ENCODE results near the gene ATF5. TPM values are rescaled to one million over a fixed set of nuclear protein-coding genes. Genes with fewer than 3 reads are reported as not detected.

The ATF5 gene
- polyA plus RNA-seq, 3 donors, result 5.8 to 22.1 (median 6.0) TPM

- Histone ChIP-seq H3K79me2 (ENCODE audit: insufficient read depth, low read length) (no peaks in the 10 kb centered on the region), H3K9ac (ENCODE audit: insufficient read depth, low read length, poor library complexity, severe bottlenecking) (no peak overlapping the region), H3K27ac (ENCODE audit: low read depth in 1 of 2, low read length in 2 of 2) (no peak overlapping the region), H2AFZ (ENCODE audit: insufficient read depth, low read depth, low read length, poor library complexity, severe bottlenecking) (no peak overlapping the region), H3K27me3 (ENCODE audit: control insufficient read depth in 2 of 2, insufficient read depth in 2 of 2, low read length in 2 of 2) (peaks cover 0 to 9% of the 10 kb centered on the region in 2 donors), H3K4me1 (ENCODE audit: control insufficient read depth in 1 of 2, insufficient read depth in 2 of 2, low read length in 2 of 2) (peaks cover 11 to 13% of the 10 kb centered on the region in 2 donors), H3K9me3 (replicated peaks in 1 of 2; ENCODE audit: control insufficient read depth in 1 of 2, insufficient read depth in 1 of 2, low read length in 2 of 2) (no peaks in the 10 kb centered on the region), H3K4me2 (replicated peaks; ENCODE audit: extremely low read depth, low read length, poor library complexity, severe bottlenecking) (no peak overlapping the region), H3K4me3 (replicated peaks in 1 of 3; ENCODE audit: low read depth in 2 of 3, low read length in 3 of 3) (no peak overlapping the region), H4K20me1 (ENCODE audit: insufficient read depth, low read length) (peaks cover 19% of the 10 kb centered on the region), H3K36me3 (replicated peaks in 1 of 2; ENCODE audit: control insufficient read depth in 1 of 2, insufficient read depth in 2 of 2, low read length in 2 of 2) (peaks cover 8 to 10% of the 10 kb centered on the region in 2 donors)
- peaks cover 0 to 7% (median 0%) of the 10 kb centered on the region in 7 donors for H3K9me3 Mint-ChIP-seq
- peaks cover 20% of the 10 kb centered on the region for H3K4me1 Mint-ChIP-seq
- peak overlapping the region; percentile 16 to 44 for H3K4me3 Mint-ChIP-seq
- no peak for TF ChIP-seq CTCF (IDR thresholded peaks at IDR 0.05)
- peak overlapping the region in 3 of 7 donors; percentile 20 to 50 (median 35) for H3K27ac Mint-ChIP-seq
- intact Hi-C loops (cut with micrococcal nuclease), result loop anchor here in 1 of 2 donors (5.0 kb wide), 1 partner anchor 38 kb away; the partner anchor contains the start of genes ATF5 and NUP62
- H3K27me3 Mint-ChIP-seq (ENCODE audit: low read depth in 3 of 3), result peaks cover 21 to 43% (median 30%) of the 10 kb centered on the region in 3 donors
- no peak for DNase-seq
- H3K36me3 Mint-ChIP-seq, result peaks cover 33 to 44% of the 10 kb centered on the region in 2 donors
- WGBS (ENCODE audit: insufficient coverage), result 88% methylated on average over 12 of the region's 23 CpGs
Observed at GRCh38 chr19:49889038-49889686, 39.8 kb upstream of the ATF5 start.

DNA sequence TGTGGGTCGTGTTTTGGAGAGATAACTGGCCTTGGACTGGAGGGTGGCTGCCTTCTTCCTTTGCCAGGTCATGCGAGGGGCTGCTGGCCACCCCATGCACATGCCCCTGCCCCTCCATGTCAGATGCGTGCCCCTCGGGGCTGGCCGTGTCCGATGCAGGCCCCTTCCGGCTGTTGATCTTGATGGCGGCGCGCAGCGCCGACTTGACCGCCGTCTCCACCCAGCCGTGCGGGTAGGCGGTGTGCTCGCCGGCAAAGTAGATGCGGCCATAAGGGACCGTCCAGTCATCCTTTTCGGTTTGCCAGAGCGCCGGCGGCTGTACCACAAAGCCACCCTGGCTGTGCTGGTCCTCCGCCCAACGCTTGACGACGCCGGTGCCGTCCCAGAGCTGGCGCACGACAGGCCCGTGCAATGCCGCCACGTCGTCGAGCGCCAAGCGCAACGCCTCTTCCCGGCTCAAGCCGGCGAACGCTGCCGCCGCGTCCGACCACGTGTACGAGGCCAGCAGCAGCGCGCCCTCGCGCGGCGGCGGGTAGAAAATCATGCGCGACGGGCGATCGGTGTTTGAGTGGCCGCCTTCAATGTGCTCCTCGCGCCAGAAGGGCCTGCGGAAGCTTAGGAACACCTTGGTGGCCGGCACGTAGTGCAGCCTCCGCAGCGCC, 39.2 kb upstream of the ATF5 start:
- DNase-seq, result peak; percentile 79 to 85 (median 84)
- peaks cover 27 to 38% of the 10 kb centered on the region in 2 donors for H3K36me3 Mint-ChIP-seq
- H3K27ac Mint-ChIP-seq, result peak overlapping the region in 5 of 7 donors; percentile 24 to 78 (median 46)
- Histone ChIP-seq H2AFZ (ENCODE audit: insufficient read depth, low read depth, low read length, poor library complexity, severe bottlenecking) (peak overlapping the region; percentile 63), H3K9ac (ENCODE audit: insufficient read depth, low read length, poor library complexity, severe bottlenecking) (no peak overlapping the region), H3K4me1 (ENCODE audit: control insufficient read depth in 1 of 2, insufficient read depth in 2 of 2, low read length in 2 of 2) (peaks cover 13 to 15% of the 10 kb centered on the region in 2 donors), H3K36me3 (replicated peaks in 1 of 2; ENCODE audit: control insufficient read depth in 1 of 2, insufficient read depth in 2 of 2, low read length in 2 of 2) (peaks cover 2 to 3% of the 10 kb centered on the region in 2 donors), H3K4me3 (replicated peaks in 1 of 3; ENCODE audit: low read depth in 2 of 3, low read length in 3 of 3) (peak overlapping the region; percentile 5 to 65 (median 16)), H3K4me2 (replicated peaks; ENCODE audit: extremely low read depth, low read length, poor library complexity, severe bottlenecking) (peak overlapping the region; percentile 81), H3K79me2 (ENCODE audit: insufficient read depth, low read length) (no peaks in the 10 kb centered on the region), H3K9me3 (replicated peaks in 1 of 2; ENCODE audit: control insufficient read depth in 1 of 2, insufficient read depth in 1 of 2, low read length in 2 of 2) (no peaks in the 10 kb centered on the region), H4K20me1 (ENCODE audit: insufficient read depth, low read length) (peaks cover 15% of the 10 kb centered on the region), H3K27me3 (ENCODE audit: control insufficient read depth in 2 of 2, insufficient read depth in 2 of 2, low read length in 2 of 2) (peaks cover 0 to 9% of the 10 kb centered on the region in 2 donors), H3K27ac (ENCODE audit: low read depth in 1 of 2, low read length in 2 of 2) (no peak overlapping the region)
- peaks cover 21 to 48% (median 30%) of the 10 kb centered on the region in 3 donors for H3K27me3 Mint-ChIP-seq (ENCODE audit: low read depth in 3 of 3)
- peaks cover 22% of the 10 kb centered on the region for H3K4me1 Mint-ChIP-seq
- 25% methylated on average over 70 of the region's 71 CpGs for whole genome bisulfite sequencing (ENCODE audit: insufficient coverage)
- intact Hi-C loops (cut with micrococcal nuclease), result loop anchor here in 1 of 2 donors (5.0 kb wide), 1 partner anchor 37 kb away; the partner anchor contains the start of genes ATF5 and NUP62
- H3K9me3 Mint-ChIP-seq, result peaks cover 0 to 7% (median 0%) of the 10 kb centered on the region in 7 donors
- peak overlapping the region; percentile 75 to 82 for H3K4me3 Mint-ChIP-seq
- peak; percentile 94 for TF ChIP-seq CTCF (IDR thresholded peaks at IDR 0.05)

All from CD14-positive monocyte (primary cell).